HCT116 (cell line): Measurements from ENCODE around the gene C12orf57. TPM values are rescaled to one million over a fixed set of nuclear protein-coding genes. Genes with fewer than 3 reads are reported as not detected.

Experiments used
- ATAC-seq: fragments of 200-7000 bp; cut with Tn5 transposase; 2 replicates; pipeline ENCODE4 v1.9.1; 2020; ENCODE audit warnings: mild to moderate bottlenecking, moderate library complexity
- BruUV-seq: library from RNA; stranded (reverse); fragments of 400-500 nt; replicated peaks from 2 replicates; lab custom pipeline; 2021; lab: Mats Ljungman, UMichigan
- CTCF ChIA-PET: fragments of 300-600 bp; sonication (Branson Sonifier 250); formaldehyde crosslinking; loops from one replicate; lab custom pipeline; 2021; ENCODE audit warnings: antibody characterized with exemption; lab: Charles Lee
- POLR2A ChIA-PET: fragments of 300-600, 350-600 bp; sonication (Branson Sonifier 250); formaldehyde crosslinking; loops from one replicate; lab custom pipeline; 2021; ENCODE audit warnings: antibody characterized with exemption; lab: Charles Lee
- RAD21 ChIA-PET, 2 experiments: fragments of 300-600 bp; sonication (Branson Sonifier 250); formaldehyde crosslinking; loops; one replicate each; lab custom pipeline; 2023; ENCODE audit warnings: low total read pairs in 2 of 2; ENCODE audit not compliant: uncharacterized antibody in 2 of 2, unreplicated experiment in 2 of 2, low non-redundant PET in 1 of 2; lab: Charles Lee
- DNase-seq: peaks from one replicate; pipeline ENCODE4 v3.0.0-alpha.2; 2010; ENCODE audit warnings: low read depth, low spot score
- H2AFZ ChIP-seq: fragments of 200-600 bp; shearing (Covaris generic), sonication (generic); 2 replicates; pipeline ENCODE4 v1.6.1; 2017; ENCODE audit warnings: low read depth, mixed run types, mixed read lengths, antibody characterized with exemption, low read length; ENCODE audit not compliant: poor library complexity, severe bottlenecking
- H3K27ac ChIP-seq: 2 replicates; pipeline ENCODE4 v1.5.1; 2012; ENCODE audit warnings: low read depth, low read length
- H3K27me3 ChIP-seq: fragments of 200-600 bp; sonication (generic); 2 replicates; pipeline ENCODE4 v1.6.1; 2016; ENCODE audit warnings: mixed run types, low read length, mixed read lengths; ENCODE audit not compliant: insufficient read depth
- H3K36me3 ChIP-seq, 2 experiments: fragments of 200-500 bp in 1 of 2; fragments of 200-600 bp in 1 of 2; sonication (Bioruptor generic) in 1 of 2; sonication (generic) in 1 of 2; 2 replicates each; pipeline versions ENCODE4 v1.5.1 to v1.6.1; 2014 to 2016; ENCODE audit warnings: low read length in 2 of 2, inconsistent platforms in 1 of 2, mixed read lengths in 1 of 2, mixed run types in 1 of 2; ENCODE audit not compliant: insufficient read depth in 2 of 2, control insufficient read depth in 1 of 2
- H3K4me1 ChIP-seq, 2 experiments: fragments of 200-600 bp in 1 of 2; sonication (generic) in 1 of 2; 2 replicates each; pipeline versions ENCODE4 v1.5.1 to v1.6.1; 2012 to 2017; ENCODE audit warnings: low read length in 2 of 2, inconsistent platforms in 1 of 2, mild to moderate bottlenecking in 1 of 2, mixed read lengths in 1 of 2, mixed run types in 1 of 2, moderate library complexity in 1 of 2; ENCODE audit not compliant: insufficient read depth in 2 of 2, control insufficient read depth in 1 of 2
- H3K4me2 ChIP-seq: fragments of 200-600 bp; sonication (generic); 2 replicates; pipeline ENCODE4 v1.6.1; 2017; ENCODE audit warnings: mixed run types, low read length, mixed read lengths
- H3K4me3 ChIP-seq, 2 experiments: fragments of 200-600 bp in 1 of 2; sonication (generic) in 1 of 2; replicated peaks in 1 of 2; 2 replicates each; pipeline ENCODE4 v1.5.1; 2011 to 2016; ENCODE audit warnings: low read length in 2 of 2, control low read depth in 1 of 2, low read depth in 1 of 2, mild to moderate bottlenecking in 1 of 2, mixed read lengths in 1 of 2, mixed run types in 1 of 2
- H3K79me2 ChIP-seq: fragments of 200-600 bp; sonication (generic); 2 replicates; pipeline ENCODE4 v1.6.1; 2017; ENCODE audit warnings: mild to moderate bottlenecking, mixed run types, low read length, moderate library complexity, mixed read lengths; ENCODE audit not compliant: insufficient read depth
- H3K9ac ChIP-seq: fragments of 200-600 bp; sonication (generic); 2 replicates; pipeline ENCODE4 v1.6.1; 2016; ENCODE audit warnings: low read length, mixed read lengths
- H3K9me2 ChIP-seq: fragments of 200-600 bp; sonication (generic), shearing (Covaris generic); 2 replicates; pipeline ENCODE4 v1.6.1; 2017; ENCODE audit warnings: mixed run types, mild to moderate bottlenecking, moderate library complexity; ENCODE audit not compliant: insufficient read depth
- H3K9me3 ChIP-seq, 2 experiments: fragments of 200-500 bp in 1 of 2; fragments of 200-600 bp in 1 of 2; sonication (Bioruptor generic) in 1 of 2; sonication (generic) in 1 of 2; 2 replicates each; pipeline ENCODE4 v1.6.1; 2014 to 2017; ENCODE audit warnings: low read length in 2 of 2, mixed read lengths in 2 of 2, inconsistent platforms in 1 of 2, low read depth in 1 of 2, mild to moderate bottlenecking in 1 of 2, mixed run types in 1 of 2, moderate library complexity in 1 of 2; ENCODE audit not compliant: control insufficient read depth in 1 of 2, insufficient read depth in 1 of 2
- H4K20me1 ChIP-seq: fragments of 200-600 bp; sonication (generic), shearing (Covaris generic); 2 replicates; pipeline ENCODE4 v1.6.1; 2017; ENCODE audit warnings: mixed run types, mild to moderate bottlenecking, moderate library complexity; ENCODE audit not compliant: insufficient read depth
- CBX3 ChIP-seq: IDR thresholded peaks from 2 replicates; pipeline ENCODE4 v1.6.1; 2012; ENCODE audit warnings: low read depth
- CEBPB ChIP-seq: IDR thresholded peaks from 2 replicates; pipeline ENCODE4 v1.6.1; 2012; ENCODE audit warnings: low read depth
- ELF1 ChIP-seq: IDR thresholded peaks from 2 replicates; pipeline ENCODE4 v1.6.1; 2012; ENCODE audit warnings: low read depth, borderline replicate concordance
- EZH2 ChIP-seq: fragments of 200-600 bp; sonication (generic); IDR thresholded peaks from 2 replicates; pipeline ENCODE4 v1.6.1; 2017; ENCODE audit warnings: antibody characterized with exemption, mixed run types
- EZH2phosphoT487 ChIP-seq: fragments of 200-600 bp; IDR thresholded peaks from 2 replicates; pipeline ENCODE4 v1.6.1; 2018; ENCODE audit warnings: antibody characterized with exemption, borderline replicate concordance
- FOSL1 ChIP-seq: IDR thresholded peaks from 2 replicates; pipeline ENCODE4 v1.6.1; 2012; ENCODE audit warnings: low read depth
- JUND ChIP-seq: IDR thresholded peaks from 2 replicates; pipeline ENCODE4 v1.6.1; 2012
- POLR2A ChIP-seq: IDR thresholded peaks from 2 replicates; pipeline ENCODE4 v1.7.0; 2011; ENCODE audit warnings: borderline replicate concordance; ENCODE audit not compliant: insufficient read depth, insufficient read length; ENCODE audit errors: extremely low read depth
- POLR2AphosphoS5 ChIP-seq: IDR thresholded peaks from 2 replicates; pipeline ENCODE4 v1.6.1; 2011; ENCODE audit warnings: mild to moderate bottlenecking, low read depth, low read length, moderate library complexity
- RAD21 ChIP-seq: IDR thresholded peaks from 2 replicates; pipeline ENCODE4 v1.6.1; 2012; ENCODE audit warnings: low read depth, mild to moderate bottlenecking
- SP1 ChIP-seq: IDR thresholded peaks from 2 replicates; pipeline ENCODE4 v1.6.1; 2012; ENCODE audit warnings: low read depth
- SRF ChIP-seq: IDR thresholded peaks from 2 replicates; pipeline ENCODE4 v1.6.1; 2012; ENCODE audit warnings: low read depth
- TCF7L2 ChIP-seq: IDR thresholded peaks from 2 replicates; pipeline ENCODE4 v1.7.0; 2011; ENCODE audit warnings: borderline replicate concordance, inconsistent platforms; ENCODE audit not compliant: insufficient read depth, insufficient read length; ENCODE audit errors: extremely low read depth
- YY1 ChIP-seq: IDR thresholded peaks from 2 replicates; pipeline ENCODE4 v1.6.1; 2011; ENCODE audit warnings: low read length, low read depth, moderate library complexity, mild to moderate bottlenecking; ENCODE audit not compliant: insufficient replicate concordance; ENCODE audit errors: extremely low read depth
- ZFX ChIP-seq: fragments of 450-650 bp; IDR thresholded peaks from 2 replicates; pipeline ENCODE4 v1.6.1; 2017
- ZNF274 ChIP-seq: fragments of 200-500 bp; sonication (Bioruptor generic); IDR thresholded peaks from 2 replicates; pipeline ENCODE4 v1.6.1; 2014; ENCODE audit warnings: mild to moderate bottlenecking, low read depth, low read length, inconsistent platforms
- intact Hi-C: fragments of 100-400 bp; cut with micrococcal nuclease; formaldehyde crosslinking; loops from 2 replicates; pipeline ENCODE4 v1.10.0; 2022
- total RNA-seq: library from RNA; stranded (reverse); gene quantifications from one replicate; pipeline ENCODE4 v1.2.1, GENCODE V29; 2021; ENCODE audit not compliant: unreplicated experiment
- TF ChIP-seq, protein P1 (sequence below), 3 experiments: fragments of 200-600 bp in 1 of 3; sonication (generic) in 1 of 3; IDR thresholded peaks in 2 of 3; conservative IDR thresholded peaks in 1 of 3; 2 replicates each; pipeline ENCODE4 v1.5.1; 2012 to 2017; ENCODE audit warnings: low read depth in 2 of 3, low read length in 2 of 3, antibody characterized with exemption in 1 of 3, borderline replicate concordance in 1 of 3, control low read depth in 1 of 3, mild to moderate bottlenecking in 1 of 3, mixed read lengths in 1 of 3, mixed run types in 1 of 3, moderate library complexity in 1 of 3; ENCODE audit not compliant: insufficient read depth in 1 of 3
- TF ChIP-seq, protein P2 (sequence below): IDR thresholded peaks from 2 replicates; pipeline ENCODE4 v1.6.1; 2011; ENCODE audit warnings: mild to moderate bottlenecking, low read length, moderate library complexity; ENCODE audit not compliant: insufficient replicate concordance; ENCODE audit errors: extremely low read depth
- TF ChIP-seq, protein P3 (sequence below): IDR thresholded peaks from 2 replicates; pipeline ENCODE4 v1.6.1; 2012; ENCODE audit warnings: low read depth

Gene C12orf57
- total RNA-seq, 1 experiment from 2014 or later, result 202 TPM

DNA sequence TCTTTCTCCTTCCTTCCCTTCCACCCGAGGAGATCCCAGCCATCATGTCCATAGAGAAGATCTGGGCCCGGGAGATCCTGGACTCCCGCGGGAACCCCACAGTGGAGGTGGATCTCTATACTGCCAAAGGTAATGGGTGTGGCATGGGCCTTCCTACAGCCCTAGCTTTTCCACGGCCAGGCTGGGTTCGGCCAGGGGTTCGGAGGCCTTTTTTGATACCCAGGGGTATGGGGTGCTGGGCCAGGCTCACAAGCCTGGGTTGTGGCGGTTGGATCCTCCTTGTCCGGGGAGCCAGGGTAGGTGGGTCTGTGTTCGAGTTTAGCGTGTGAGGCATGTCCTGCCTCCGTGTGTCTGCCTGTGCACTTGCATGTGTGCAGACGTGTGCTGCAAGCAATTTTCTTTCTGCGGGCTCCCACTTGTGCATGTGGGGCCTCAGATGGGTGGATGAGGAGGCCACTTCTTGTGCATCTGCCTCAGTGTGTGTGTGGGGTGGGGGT lies 28.0 kb upstream of the C12orf57 start:
- H2AFZ ChIP-seq, result no peak overlapping the region
- BruUV-seq, result no TSS peak
- H3K9me2 ChIP-seq, result no peaks in the 10 kb centered on the region
- DNase-seq (no peak), ATAC-seq (no peak)
- intact Hi-C loops, result no loop called here
- no peaks in the 10 kb centered on the region for H4K20me1 ChIP-seq
- H3K4me1 ChIP-seq, result peaks cover 15 to 29% of the 10 kb centered on the region in 2 experiments
- peak overlapping the region; percentile 92 for H3K4me2 ChIP-seq
- peaks cover 13% of the 10 kb centered on the region; the same call in 1 of the 2 replicates for H3K79me2 ChIP-seq
- ChIA-PET CTCF (interaction anchor here (1.4 kb wide), 1 partner anchor 22 kb away, joined by 3 read pairs; no protein-coding TSS in a partner anchor), POLR2A (no interaction called here), RAD21 (no interaction called here)
- peak overlapping the region; percentile 24; the same call in 1 of the 2 replicates for H3K27ac ChIP-seq
- H3K27me3 ChIP-seq, result no peaks in the 10 kb centered on the region
- peak overlapping the region; percentile 79 to 81 for H3K4me3 ChIP-seq
- H3K9me3 ChIP-seq, result no peaks in the 10 kb centered on the region
- H3K9ac ChIP-seq, result no peak overlapping the region
- peaks cover 8 to 17% of the 10 kb centered on the region in 2 experiments for H3K36me3 ChIP-seq
- TF ChIP-seq POLR2A (no peak), CEBPB (no peak), EZH2phosphoT487 (no peak), RAD21 (no peak), ZNF274 (no peak), TCF7L2 (no peak), SP1 (no peak), ELF1 (no peak), EZH2 (no peak), YY1 (no peak), CBX3 (no peak), FOSL1 (no peak), ZFX (no peak), POLR2AphosphoS5 (no peak), JUND (no peak), SRF (no peak)
- TF ChIP-seq, protein P1, sequence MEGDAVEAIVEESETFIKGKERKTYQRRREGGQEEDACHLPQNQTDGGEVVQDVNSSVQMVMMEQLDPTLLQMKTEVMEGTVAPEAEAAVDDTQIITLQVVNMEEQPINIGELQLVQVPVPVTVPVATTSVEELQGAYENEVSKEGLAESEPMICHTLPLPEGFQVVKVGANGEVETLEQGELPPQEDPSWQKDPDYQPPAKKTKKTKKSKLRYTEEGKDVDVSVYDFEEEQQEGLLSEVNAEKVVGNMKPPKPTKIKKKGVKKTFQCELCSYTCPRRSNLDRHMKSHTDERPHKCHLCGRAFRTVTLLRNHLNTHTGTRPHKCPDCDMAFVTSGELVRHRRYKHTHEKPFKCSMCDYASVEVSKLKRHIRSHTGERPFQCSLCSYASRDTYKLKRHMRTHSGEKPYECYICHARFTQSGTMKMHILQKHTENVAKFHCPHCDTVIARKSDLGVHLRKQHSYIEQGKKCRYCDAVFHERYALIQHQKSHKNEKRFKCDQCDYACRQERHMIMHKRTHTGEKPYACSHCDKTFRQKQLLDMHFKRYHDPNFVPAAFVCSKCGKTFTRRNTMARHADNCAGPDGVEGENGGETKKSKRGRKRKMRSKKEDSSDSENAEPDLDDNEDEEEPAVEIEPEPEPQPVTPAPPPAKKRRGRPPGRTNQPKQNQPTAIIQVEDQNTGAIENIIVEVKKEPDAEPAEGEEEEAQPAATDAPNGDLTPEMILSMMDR (IDR thresholded peaks at IDR 0.05 in 2 of 3, conservative IDR thresholded peaks at IDR 0.05 in 1 of 3; ENCODE audit: borderline replicate concordance in 1 of 3, insufficient read depth in 1 of 3, low read depth in 2 of 3, low read length in 2 of 3), result no peak
- TF ChIP-seq, protein P2, sequence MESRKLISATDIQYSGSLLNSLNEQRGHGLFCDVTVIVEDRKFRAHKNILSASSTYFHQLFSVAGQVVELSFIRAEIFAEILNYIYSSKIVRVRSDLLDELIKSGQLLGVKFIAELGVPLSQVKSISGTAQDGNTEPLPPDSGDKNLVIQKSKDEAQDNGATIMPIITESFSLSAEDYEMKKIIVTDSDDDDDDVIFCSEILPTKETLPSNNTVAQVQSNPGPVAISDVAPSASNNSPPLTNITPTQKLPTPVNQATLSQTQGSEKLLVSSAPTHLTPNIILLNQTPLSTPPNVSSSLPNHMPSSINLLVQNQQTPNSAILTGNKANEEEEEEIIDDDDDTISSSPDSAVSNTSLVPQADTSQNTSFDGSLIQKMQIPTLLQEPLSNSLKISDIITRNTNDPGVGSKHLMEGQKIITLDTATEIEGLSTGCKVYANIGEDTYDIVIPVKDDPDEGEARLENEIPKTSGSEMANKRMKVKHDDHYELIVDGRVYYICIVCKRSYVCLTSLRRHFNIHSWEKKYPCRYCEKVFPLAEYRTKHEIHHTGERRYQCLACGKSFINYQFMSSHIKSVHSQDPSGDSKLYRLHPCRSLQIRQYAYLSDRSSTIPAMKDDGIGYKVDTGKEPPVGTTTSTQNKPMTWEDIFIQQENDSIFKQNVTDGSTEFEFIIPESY, result no peak
- TF ChIP-seq, protein P3, sequence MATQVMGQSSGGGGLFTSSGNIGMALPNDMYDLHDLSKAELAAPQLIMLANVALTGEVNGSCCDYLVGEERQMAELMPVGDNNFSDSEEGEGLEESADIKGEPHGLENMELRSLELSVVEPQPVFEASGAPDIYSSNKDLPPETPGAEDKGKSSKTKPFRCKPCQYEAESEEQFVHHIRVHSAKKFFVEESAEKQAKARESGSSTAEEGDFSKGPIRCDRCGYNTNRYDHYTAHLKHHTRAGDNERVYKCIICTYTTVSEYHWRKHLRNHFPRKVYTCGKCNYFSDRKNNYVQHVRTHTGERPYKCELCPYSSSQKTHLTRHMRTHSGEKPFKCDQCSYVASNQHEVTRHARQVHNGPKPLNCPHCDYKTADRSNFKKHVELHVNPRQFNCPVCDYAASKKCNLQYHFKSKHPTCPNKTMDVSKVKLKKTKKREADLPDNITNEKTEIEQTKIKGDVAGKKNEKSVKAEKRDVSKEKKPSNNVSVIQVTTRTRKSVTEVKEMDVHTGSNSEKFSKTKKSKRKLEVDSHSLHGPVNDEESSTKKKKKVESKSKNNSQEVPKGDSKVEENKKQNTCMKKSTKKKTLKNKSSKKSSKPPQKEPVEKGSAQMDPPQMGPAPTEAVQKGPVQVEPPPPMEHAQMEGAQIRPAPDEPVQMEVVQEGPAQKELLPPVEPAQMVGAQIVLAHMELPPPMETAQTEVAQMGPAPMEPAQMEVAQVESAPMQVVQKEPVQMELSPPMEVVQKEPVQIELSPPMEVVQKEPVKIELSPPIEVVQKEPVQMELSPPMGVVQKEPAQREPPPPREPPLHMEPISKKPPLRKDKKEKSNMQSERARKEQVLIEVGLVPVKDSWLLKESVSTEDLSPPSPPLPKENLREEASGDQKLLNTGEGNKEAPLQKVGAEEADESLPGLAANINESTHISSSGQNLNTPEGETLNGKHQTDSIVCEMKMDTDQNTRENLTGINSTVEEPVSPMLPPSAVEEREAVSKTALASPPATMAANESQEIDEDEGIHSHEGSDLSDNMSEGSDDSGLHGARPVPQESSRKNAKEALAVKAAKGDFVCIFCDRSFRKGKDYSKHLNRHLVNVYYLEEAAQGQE, result no peak
